ENCODE data around the gene IPO9.

DNA sequence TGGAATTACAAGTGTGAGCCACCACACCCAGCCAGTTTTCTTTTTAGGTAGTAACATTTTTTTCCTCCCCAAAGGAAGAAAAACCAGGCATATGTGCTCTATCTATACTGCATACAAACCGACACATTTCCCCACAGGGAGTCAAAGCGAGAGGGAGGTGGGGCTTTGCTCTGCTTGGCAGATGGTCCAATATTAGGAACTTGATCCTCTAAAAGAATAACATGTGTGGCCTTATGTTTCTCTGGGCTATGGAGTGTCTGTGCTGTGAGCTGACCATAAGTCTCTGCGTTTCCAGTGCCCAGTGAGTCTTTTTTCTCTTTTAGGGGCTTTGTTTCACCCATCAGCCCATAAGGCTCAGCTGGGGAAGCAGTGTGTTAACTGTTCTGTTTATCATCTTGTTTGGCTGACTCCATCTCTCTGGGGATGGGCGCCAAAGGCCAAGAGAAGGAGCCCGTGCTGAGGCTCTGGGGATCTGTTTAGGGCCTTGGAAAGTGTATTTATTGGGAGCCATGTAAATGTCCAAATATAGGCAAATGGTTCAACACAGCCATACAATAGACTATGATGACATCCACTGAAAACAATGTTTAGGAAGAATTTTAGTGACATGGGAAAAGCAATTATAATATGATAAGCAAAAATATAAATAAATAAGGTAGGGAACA is 97.2 kb downstream of the IPO9 start:
- TF ChIP-seq, protein P1, sequence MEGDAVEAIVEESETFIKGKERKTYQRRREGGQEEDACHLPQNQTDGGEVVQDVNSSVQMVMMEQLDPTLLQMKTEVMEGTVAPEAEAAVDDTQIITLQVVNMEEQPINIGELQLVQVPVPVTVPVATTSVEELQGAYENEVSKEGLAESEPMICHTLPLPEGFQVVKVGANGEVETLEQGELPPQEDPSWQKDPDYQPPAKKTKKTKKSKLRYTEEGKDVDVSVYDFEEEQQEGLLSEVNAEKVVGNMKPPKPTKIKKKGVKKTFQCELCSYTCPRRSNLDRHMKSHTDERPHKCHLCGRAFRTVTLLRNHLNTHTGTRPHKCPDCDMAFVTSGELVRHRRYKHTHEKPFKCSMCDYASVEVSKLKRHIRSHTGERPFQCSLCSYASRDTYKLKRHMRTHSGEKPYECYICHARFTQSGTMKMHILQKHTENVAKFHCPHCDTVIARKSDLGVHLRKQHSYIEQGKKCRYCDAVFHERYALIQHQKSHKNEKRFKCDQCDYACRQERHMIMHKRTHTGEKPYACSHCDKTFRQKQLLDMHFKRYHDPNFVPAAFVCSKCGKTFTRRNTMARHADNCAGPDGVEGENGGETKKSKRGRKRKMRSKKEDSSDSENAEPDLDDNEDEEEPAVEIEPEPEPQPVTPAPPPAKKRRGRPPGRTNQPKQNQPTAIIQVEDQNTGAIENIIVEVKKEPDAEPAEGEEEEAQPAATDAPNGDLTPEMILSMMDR (IDR thresholded peaks at IDR 0.05), result no peak
- no peak for TF ChIP-seq POLR2A (IDR thresholded peaks at IDR 0.05)

Data from uterus (tissue), 2 donors.